HUES48 (cell line): ENCODE data around the gene ZMIZ2.
"Not testable (repeated sequence)": the region's sequence is repeated elsewhere in the genome, so short reads cannot be mapped to it uniquely, and the experiment has no call there.

Source experiments
- H3K27ac ChIP-seq: one replicate; pipeline ENCODE4 v1.7.0; 2013; ENCODE audit warnings: low read depth, low read length, inconsistent platforms
- H3K27me3 ChIP-seq: 2 replicates; pipeline ENCODE4 v1.6.1; 2013; ENCODE audit warnings: mild to moderate bottlenecking, low read length; ENCODE audit not compliant: control insufficient read depth, insufficient read depth
- H3K36me3 ChIP-seq: 2 replicates; pipeline ENCODE4 v1.6.1; 2013; ENCODE audit warnings: low read length; ENCODE audit not compliant: control insufficient read depth, insufficient read depth
- H3K4me1 ChIP-seq: 2 replicates; pipeline ENCODE4 v1.6.1; 2013; ENCODE audit warnings: mild to moderate bottlenecking, low read length; ENCODE audit not compliant: control insufficient read depth, insufficient read depth
- H3K4me3 ChIP-seq: 2 replicates; pipeline ENCODE4 v1.5.1; 2013; ENCODE audit warnings: mild to moderate bottlenecking, low read depth, low read length
- H3K9ac ChIP-seq: 2 replicates; pipeline ENCODE4 v1.6.1; 2013; ENCODE audit warnings: mild to moderate bottlenecking, low read depth, low read length, moderate library complexity
- H3K9me3 ChIP-seq: 2 replicates; pipeline ENCODE4 v1.6.1; 2013; ENCODE audit warnings: low read length; ENCODE audit not compliant: control insufficient read depth, insufficient read depth

The ZMIZ2 gene

DNA sequence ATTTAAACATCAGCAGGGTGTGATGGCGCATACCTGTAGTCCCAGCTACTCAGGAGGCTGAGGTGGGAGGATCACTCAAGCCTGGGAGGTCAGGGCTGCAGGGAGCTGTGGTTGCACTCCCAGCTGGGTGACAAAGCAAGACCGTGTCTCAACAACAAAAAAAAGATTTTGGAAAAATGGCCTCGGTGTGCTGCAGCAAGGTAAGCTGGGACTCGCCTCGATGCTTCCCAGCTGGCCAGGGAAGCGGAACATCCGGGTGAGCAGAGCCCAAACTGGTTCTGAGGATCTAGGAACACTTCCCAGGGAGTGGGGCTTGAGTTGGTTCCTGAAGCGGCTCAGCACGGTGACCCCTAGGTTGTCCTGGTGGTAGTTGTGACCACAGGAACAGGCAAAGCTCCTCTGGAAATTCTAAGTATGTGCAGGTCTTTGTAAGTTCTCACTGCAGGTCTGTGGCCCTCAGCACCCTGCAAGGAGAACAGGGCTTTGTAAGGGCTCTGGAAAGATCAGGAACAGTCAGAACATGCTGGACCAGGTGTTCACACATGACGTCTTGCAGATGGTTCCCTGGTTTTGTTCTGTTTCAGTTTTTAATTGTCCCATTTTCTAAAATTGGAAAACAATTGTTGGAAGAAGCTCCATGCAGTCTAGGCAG is 38.6 kb upstream of the ZMIZ2 start:
- Histone ChIP-seq H3K4me1 (no peaks in the 10 kb centered on the region; the same call in 1 of the 2 replicates), H3K36me3 (peaks cover 30% of the 10 kb centered on the region), H3K9ac (no peak overlapping the region), H3K27me3 (no peaks in the 10 kb centered on the region), H3K27ac (no peak overlapping the region), H3K4me3 (no peak overlapping the region), H3K9me3 (no peaks in the 10 kb centered on the region)

DNA sequence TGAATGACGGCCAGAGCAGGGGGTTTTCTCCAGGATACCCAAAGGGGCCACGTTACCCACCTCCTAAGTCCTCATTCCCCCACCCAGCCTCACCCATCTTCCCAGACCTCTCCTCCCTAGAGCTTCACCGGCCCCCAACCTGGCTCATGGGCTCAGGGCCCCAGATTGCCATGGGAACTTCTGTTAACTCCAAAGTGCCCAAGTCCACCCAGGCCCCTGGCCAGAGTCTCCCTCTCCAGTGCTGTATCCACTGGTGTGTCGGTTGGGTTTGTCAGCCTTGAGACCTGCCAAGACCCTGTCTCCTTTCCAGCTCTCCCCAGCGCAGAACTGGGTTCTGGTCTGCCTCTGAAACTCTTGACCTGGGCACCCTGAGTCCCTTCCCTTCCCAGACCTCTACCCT is 37.1 kb upstream of the ZMIZ2 start:
- Histone ChIP-seq H3K36me3 (peaks cover 30% of the 10 kb centered on the region), H3K27me3 (no peaks in the 10 kb centered on the region), H3K9me3 (no peaks in the 10 kb centered on the region), H3K4me1 (no peaks in the 10 kb centered on the region; the same call in 1 of the 2 replicates), H3K27ac (no peak overlapping the region), H3K4me3 (no peak overlapping the region), H3K9ac (no peak overlapping the region)

DNA sequence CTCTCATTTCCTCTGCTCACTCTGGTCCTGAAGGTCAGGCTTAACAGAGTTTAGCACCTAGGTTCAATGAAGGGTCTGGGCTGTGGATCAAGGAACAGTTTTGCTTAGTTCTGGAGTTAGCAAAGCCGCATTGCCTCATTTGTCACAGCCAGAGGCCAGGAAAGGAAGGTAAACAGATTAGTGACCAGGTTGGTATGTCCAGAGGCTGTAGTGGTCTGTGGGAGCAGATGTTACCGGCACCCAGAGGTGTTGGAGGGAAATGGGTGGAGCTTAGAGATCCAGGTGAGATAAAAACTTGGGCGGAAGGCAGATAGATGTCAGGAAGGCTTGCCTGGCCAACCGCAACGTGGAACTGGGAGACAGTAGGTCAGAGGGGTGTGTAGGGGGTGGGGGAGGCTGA is 36.6 kb upstream of the ZMIZ2 start:
- Histone ChIP-seq H3K4me1 (no peaks in the 10 kb centered on the region; the same call in 1 of the 2 replicates), H3K27me3 (no peaks in the 10 kb centered on the region), H3K4me3 (no peak overlapping the region), H3K36me3 (peaks cover 27% of the 10 kb centered on the region), H3K9me3 (no peaks in the 10 kb centered on the region), H3K9ac (no peak overlapping the region), H3K27ac (no peak overlapping the region)

DNA sequence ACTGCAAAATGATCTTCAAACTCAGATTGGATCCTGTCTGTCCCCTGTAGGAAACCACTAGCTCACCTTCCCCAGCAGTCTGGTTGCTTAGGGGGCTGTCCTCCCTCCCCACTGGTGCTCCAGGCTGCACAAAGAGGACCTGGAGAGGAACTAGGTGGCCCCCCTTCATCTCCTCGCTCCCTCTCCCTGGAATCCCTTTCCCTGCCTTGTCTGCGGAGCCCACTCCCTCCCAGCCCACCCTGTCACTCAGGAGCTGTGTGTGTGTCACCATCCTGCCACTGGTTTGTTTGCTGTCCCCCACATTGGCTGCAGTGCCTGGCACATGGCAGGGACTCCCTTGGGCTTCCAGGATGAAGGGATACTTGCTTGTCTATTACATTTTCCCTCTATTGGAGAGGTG is 35.5 kb upstream of the ZMIZ2 start:
- Histone ChIP-seq H3K4me1 (no peaks in the 10 kb centered on the region; the same call in 1 of the 2 replicates), H3K9me3 (no peaks in the 10 kb centered on the region), H3K27ac (no peak overlapping the region), H3K4me3 (no peak overlapping the region), H3K36me3 (peaks cover 16% of the 10 kb centered on the region), H3K9ac (no peak overlapping the region), H3K27me3 (no peaks in the 10 kb centered on the region)

DNA sequence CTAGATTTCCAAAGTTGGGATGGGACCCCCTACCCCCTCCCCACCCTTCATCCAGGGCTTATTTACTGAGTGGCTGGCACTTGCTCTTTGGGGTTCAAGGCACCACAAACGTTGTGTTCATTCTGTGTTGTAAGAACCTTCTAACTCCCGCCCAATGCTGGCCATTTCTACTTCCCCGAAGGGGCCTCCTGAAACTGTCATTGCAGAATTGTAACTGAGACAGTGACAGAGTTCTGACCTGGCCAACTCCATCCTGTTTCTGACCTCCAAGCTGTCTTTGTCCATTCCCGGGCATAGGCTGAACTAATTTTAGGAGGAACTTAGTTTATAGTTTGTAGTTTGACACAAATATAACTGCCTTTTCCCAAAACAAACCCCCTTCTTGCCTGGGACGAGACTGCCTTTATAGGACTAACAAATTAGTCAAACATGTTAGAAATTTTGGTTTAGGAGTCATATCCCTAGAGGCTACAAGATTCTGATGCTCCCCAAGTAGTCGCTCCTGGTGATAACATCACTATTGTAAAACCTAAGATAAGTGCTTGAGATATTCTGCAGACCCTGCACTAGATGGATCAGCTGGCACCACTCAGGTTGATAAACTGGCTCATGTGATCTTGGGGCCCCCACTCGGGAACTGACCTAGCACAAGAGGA is 34.8 kb upstream of the ZMIZ2 start:
- Histone ChIP-seq H3K9me3 (no peaks in the 10 kb centered on the region), H3K9ac (no peak overlapping the region), H3K4me1 (no peaks in the 10 kb centered on the region; the same call in 1 of the 2 replicates), H3K27ac (no peak overlapping the region), H3K4me3 (no peak overlapping the region), H3K27me3 (no peaks in the 10 kb centered on the region), H3K36me3 (peaks cover 10% of the 10 kb centered on the region)

DNA sequence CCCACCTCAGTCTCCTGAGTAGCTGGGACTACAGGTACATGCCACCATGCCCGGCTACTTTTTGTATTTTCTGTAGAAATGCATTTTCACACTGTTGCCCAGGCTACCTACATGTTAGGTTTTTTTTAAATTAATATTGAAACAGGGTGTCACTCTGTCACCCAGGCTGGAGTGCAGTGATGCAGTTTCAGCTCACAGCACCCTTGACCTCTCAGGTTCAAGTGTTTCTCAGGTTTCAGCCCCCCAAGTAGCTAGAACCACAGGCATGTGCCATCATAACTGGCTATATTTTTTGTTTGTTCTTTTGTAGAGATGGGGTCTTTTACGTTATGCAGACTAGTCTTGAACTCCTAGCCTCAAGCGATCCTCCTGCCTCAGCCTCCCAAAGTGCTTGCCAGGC is 32.4 kb upstream of the ZMIZ2 start:
- Histone ChIP-seq H3K27me3 (no peaks in the 10 kb centered on the region), H3K4me3 (no peak overlapping the region), H3K27ac (no peak overlapping the region), H3K4me1 (no peaks in the 10 kb centered on the region; the same call in 1 of the 2 replicates), H3K36me3 (no peaks in the 10 kb centered on the region), H3K9ac (no peak overlapping the region), H3K9me3 (no peaks in the 10 kb centered on the region)

DNA sequence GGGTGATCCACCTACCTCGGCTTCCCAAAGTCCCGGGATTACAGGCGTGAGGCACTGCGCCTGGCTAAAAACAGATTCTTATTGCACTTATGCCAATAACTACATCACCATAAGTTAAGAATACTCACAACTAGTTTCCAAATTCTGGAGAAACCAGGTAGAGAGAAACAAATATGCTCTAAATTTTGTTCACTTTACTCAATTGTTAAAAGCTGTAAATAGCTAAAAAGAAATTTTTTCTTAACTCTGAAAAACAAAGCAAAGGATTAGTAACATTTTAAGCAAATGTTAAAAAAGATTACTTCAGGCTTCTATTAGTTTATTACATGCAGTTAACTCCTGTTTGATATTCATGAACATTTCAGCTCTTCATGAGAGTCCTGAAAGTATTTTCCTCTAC is 28.3 kb upstream of the ZMIZ2 start:
- Histone ChIP-seq H3K27me3 (no peaks in the 10 kb centered on the region), H3K9me3 (no peaks in the 10 kb centered on the region), H3K36me3 (no peaks in the 10 kb centered on the region), H3K9ac (no peak overlapping the region), H3K4me1 (no peaks in the 10 kb centered on the region), H3K27ac (no peak overlapping the region), H3K4me3 (no peak overlapping the region)

DNA sequence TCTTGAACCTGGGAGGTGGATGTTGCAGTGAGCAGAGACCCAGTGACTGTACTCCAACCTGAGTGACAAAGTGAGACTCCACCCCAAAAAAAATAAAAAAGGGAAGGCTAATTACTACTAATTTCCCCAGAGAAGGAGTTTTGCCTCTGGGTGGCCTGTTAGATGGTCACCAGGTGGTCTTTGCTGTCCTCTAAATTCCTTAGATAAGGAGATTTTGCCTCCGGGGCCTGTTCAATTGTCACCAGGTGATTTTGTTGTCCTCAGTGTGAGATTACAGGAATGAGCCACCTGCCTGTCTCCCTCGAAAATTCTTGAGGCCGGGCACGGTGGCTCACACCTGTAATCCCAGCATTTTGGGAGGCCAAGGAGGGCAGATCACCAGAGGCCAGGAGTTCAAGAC is 24.4 kb upstream of the ZMIZ2 start:
- no peaks in the 10 kb centered on the region for H3K27me3 ChIP-seq
- H3K36me3 ChIP-seq = no peaks in the 10 kb centered on the region
- H3K9ac ChIP-seq = no peak overlapping the region
- no peaks in the 10 kb centered on the region for H3K4me1 ChIP-seq
- no peak overlapping the region for H3K27ac ChIP-seq
- no peak overlapping the region for H3K4me3 ChIP-seq
- H3K9me3 ChIP-seq = no peaks in the 10 kb centered on the region

DNA sequence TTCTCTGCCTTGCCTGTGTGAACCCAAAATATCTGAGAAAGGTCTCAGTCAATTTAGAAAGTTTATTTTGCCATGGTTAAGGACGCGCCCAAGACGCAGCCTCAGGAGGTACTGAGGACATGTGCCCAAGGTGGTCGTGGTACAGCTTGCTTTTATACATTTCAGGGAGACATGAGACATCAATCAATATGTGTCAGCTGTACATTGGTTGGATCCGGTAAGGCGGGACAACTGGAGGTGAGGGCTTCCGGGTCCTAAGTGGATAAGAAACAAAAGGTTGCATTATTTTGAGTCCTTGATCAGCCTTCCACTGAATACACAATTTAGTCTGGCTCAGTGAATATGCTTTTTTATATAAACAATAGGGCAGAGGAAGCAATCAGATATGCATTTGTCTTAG is 22.4 kb upstream of the ZMIZ2 start:
- not testable (repeated sequence) for H3K9me3 ChIP-seq, H3K27me3 ChIP-seq, H3K27ac ChIP-seq, H3K9ac ChIP-seq, H3K4me3 ChIP-seq, H3K4me1 ChIP-seq, H3K36me3 ChIP-seq

DNA sequence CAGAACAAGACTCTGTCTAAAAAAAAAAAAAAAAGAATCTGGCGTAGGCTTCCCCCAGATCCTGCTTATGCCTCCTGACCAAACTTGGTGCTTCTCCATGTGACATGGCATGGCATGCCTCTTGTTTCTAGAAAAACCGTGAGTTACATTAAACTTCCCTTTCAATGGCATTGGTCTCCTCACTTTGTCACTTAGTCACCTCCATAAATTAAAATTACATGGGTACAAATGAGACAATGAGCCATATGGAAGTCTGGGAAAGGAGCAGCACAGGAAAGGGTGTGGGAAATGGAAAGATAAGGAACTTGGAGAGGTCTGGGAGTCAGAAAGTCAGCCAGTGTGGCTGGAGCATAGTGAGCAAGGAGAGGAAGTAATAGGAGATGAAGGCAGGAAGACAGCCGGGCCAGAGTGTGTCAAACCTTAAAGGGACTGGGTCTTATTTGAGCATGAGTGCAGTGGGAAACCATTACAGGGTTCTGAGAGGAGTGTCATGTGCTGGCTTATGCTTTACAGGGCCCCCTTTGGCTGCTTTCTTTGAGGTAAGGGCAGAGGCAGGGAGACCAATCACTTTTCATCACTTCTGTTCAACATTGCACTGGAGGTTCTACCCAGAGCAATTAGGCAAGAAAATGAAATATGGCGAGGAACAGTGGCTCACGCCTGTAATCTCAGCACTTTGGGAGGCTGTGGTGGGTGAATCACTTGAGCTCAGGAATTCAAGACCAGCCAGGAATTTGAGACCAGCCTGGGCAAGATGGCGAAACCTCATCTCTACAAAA is 21.3 kb upstream of the ZMIZ2 start:
- Histone ChIP-seq H3K9me3 (no peaks in the 10 kb centered on the region), H3K27me3 (no peaks in the 10 kb centered on the region), H3K9ac (no peak overlapping the region), H3K4me3 (no peak overlapping the region), H3K4me1 (no peaks in the 10 kb centered on the region), H3K36me3 (no peaks in the 10 kb centered on the region), H3K27ac (no peak overlapping the region)

DNA sequence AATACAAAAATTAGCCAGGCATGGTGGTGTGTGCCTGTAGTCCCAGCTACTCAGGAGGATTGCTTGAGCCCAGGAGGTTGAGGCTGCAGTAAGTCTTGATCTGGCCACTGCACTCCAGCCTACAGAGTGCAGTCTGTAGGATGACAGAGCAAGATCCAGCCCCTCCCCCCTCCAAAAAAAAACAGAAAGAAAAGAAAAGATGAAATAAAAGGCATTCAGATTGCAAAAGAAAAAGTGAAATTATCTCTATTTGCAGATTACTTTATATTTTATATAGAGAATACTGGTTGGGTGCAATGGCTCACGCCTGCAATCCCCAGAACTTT is 20.7 kb upstream of the ZMIZ2 start:
- no peak overlapping the region for H3K27ac ChIP-seq
- no peak overlapping the region for H3K9ac ChIP-seq

More for the DNA sequence above, 20.7 kb upstream of the ZMIZ2 start:
- no peak overlapping the region for H3K4me3 ChIP-seq
- H3K36me3 ChIP-seq = no peaks in the 10 kb centered on the region
- no peaks in the 10 kb centered on the region for H3K9me3 ChIP-seq
- no peaks in the 10 kb centered on the region for H3K27me3 ChIP-seq
- no peaks in the 10 kb centered on the region for H3K4me1 ChIP-seq
